Stimulated activated CD8-positive, alpha-beta memory T cell treated with anti-CD3 and anti-CD28 coated beads, Interleukin-12 subunit alpha, Interleukin-12 subunit beta, amount 100 ng/mL, for 24 hours (primary cell): Measurements from ENCODE around the gene LAMA1.

Experiments
- DNase-seq: peaks from one replicate; pipeline ENCODE4 v3.0.0-alpha.2; 2020; ENCODE audit errors: extremely low read depth

Gene LAMA1

GRCh38 chr18:7056026-7056425 lies 61.6 kb downstream of the LAMA1 start:
- no peak for DNase-seq

- DNase-seq: no peak
These were observed 67.6 kb downstream of the LAMA1 start for GRCh38 chr18:7049951-7050350.

- DNase-seq: no peak
These were observed 69.5 kb downstream of the LAMA1 start for GRCh38 chr18:7048081-7048480.

GRCh38 chr18:7047336-7047735 lies 70.3 kb downstream of the LAMA1 start:
- no peak for DNase-seq

GRCh38 chr18:7038330-7038851 lies 79.2 kb downstream of the LAMA1 start:
- DNase-seq: no peak

- no peak for DNase-seq
These were observed 80.1 kb downstream of the LAMA1 start for GRCh38 chr18:7037470-7037869.

GRCh38 chr18:7035807-7036206 lies 81.8 kb downstream of the LAMA1 start:
- no peak for DNase-seq

GRCh38 chr18:7034924-7035323 lies 82.7 kb downstream of the LAMA1 start:
- no peak for DNase-seq

- DNase-seq: no peak
These were observed 85.1 kb downstream of the LAMA1 start for GRCh38 chr18:7032537-7032936.

GRCh38 chr18:7028625-7029024 lies 89.0 kb downstream of the LAMA1 start:
- DNase-seq: no peak

GRCh38 chr18:7025194-7025593 lies 92.4 kb downstream of the LAMA1 start:
- no peak for DNase-seq

GRCh38 chr18:7023581-7023980 lies 94.0 kb downstream of the LAMA1 start:
- no peak for DNase-seq

- no peak for DNase-seq
These were observed 94.5 kb downstream of the LAMA1 start for GRCh38 chr18:7023063-7023580.

GRCh38 chr18:7021994-7022840 lies 95.4 kb downstream of the LAMA1 start:
- no peak for DNase-seq

GRCh38 chr18:7020995-7021777 lies 96.4 kb downstream of the LAMA1 start:
- DNase-seq: no peak

- DNase-seq: no peak
These were observed 100.6 kb downstream of the LAMA1 start for GRCh38 chr18:7017013-7017412.

GRCh38 chr18:7011142-7011541 lies 106.5 kb downstream of the LAMA1 start:
- DNase-seq: no peak

GRCh38 chr18:7004009-7004408 lies 113.6 kb downstream of the LAMA1 start:
- DNase-seq: no peak

GRCh38 chr18:7002107-7002506 lies 115.5 kb downstream of the LAMA1 start:
- DNase-seq: no peak

- DNase-seq: no peak
These were observed 117.0 kb downstream of the LAMA1 start for GRCh38 chr18:7000484-7001096.

- DNase-seq: no peak
These were observed 119.8 kb downstream of the LAMA1 start for GRCh38 chr18:6997808-6998207.

- DNase-seq: no peak
These were observed 122.7 kb downstream of the LAMA1 start for GRCh38 chr18:6994771-6995430.
